Fibroblast of the aortic adventitia (primary cell): Measurements from ENCODE around the gene ACVRL1. TPM values are rescaled to one million over a fixed set of nuclear protein-coding genes. Genes with fewer than 3 reads are reported as not detected.

Source experiments
- DNase-seq: peaks from one replicate; pipeline ENCODE4 v3.0.0-alpha.2; 2010; ENCODE audit warnings: low read depth
- H3K4me3 ChIP-seq: 2 replicates; pipeline ENCODE4 v1.5.1; 2011; ENCODE audit warnings: low read depth, mild to moderate bottlenecking, control low read depth, low read length, moderate library complexity
- CTCF ChIP-seq: IDR thresholded peaks from 2 replicates; pipeline ENCODE4 v1.5.1; 2011; ENCODE audit warnings: mild to moderate bottlenecking, low read length, control low read depth, inconsistent platforms; ENCODE audit not compliant: insufficient read depth
- total RNA-seq: library from RNA; depleted of rRNA; stranded (reverse); fragments of >200 nt; gene quantifications from 2 replicates; pipeline ENCODE4 v1.2.3, GENCODE V29; 2012; ENCODE audit warnings: low replicate concordance

ACVRL1 gene
- total RNA-seq, 1 donor, result 56.5 TPM

- peak; percentile 67 for DNase-seq
- no peak overlapping the region for H3K4me3 ChIP-seq
- no peak for TF ChIP-seq CTCF
These were observed 64.5 kb downstream of the ACVRL1 start for GRCh38 chr12:51971679-51972421.

- H3K4me3 ChIP-seq, result no peak overlapping the region
- no peak for DNase-seq
These were observed 65.1 kb downstream of the ACVRL1 start for GRCh38 chr12:51972422-51972812.

GRCh38 chr12:51972849-51973273 lies 65.6 kb downstream of the ACVRL1 start:
- TF ChIP-seq CTCF, result no peak
- no peak overlapping the region for H3K4me3 ChIP-seq
- DNase-seq, result peak; percentile 91

More at GRCh38 chr12:51972422-51972812, 65.1 kb downstream of the ACVRL1 start:
- no peak for TF ChIP-seq CTCF

Other genes starting within 250 kb of the ACVRL1 start
- 0.18 TPM in 1 of 2 replicates, not detected in the other for gene FIGNL2, start 58.8 kb upstream of the ACVRL1 start, total RNA-seq
- gene ANKRD33, start 19.4 kb upstream of the ACVRL1 start, total RNA-seq, result 0.09 TPM in 1 of 2 replicates, not detected in the other
- 12.6 and 17.1 TPM in 2 replicates for gene ACVR1B, start 44.2 kb downstream of the ACVRL1 start, total RNA-seq
- gene TAMALIN, start 99.4 kb downstream of the ACVRL1 start, total RNA-seq, result 7.3 TPM in 2 replicates
- gene NR4A1, start 143.9 kb downstream of the ACVRL1 start, total RNA-seq, result 0.82 and 3.9 TPM in 2 replicates
- gene ATG101, start 162.5 kb downstream of the ACVRL1 start, total RNA-seq, result 41.1 and 89.2 TPM in 2 replicates
- gene SMIM41, start 172.2 kb downstream of the ACVRL1 start, total RNA-seq, result 0.27 and 0.98 TPM in 2 replicates